GM23338 (cell line): ENCODE data around the gene FARS2. TPM values are rescaled to one million over a fixed set of nuclear protein-coding genes. Genes with fewer than 3 reads are reported as not detected.

ENCODE experiments used
- ATAC-seq: fragments of 200-7000 bp; cut with Tn5 transposase; 3 replicates; pipeline ENCODE4 v1.9.1; 2020
- DNase-seq: peaks from one replicate; pipeline ENCODE4 v3.0.0-alpha.2; 2015; ENCODE audit warnings: low spot score
- H2AFZ ChIP-seq: fragments of 200-600 bp; sonication (generic); 2 replicates; pipeline ENCODE4 v1.8.0; 2016; ENCODE audit warnings: antibody characterized with exemption, mild to moderate bottlenecking, moderate library complexity
- H3F3A ChIP-seq: fragments of 200-600 bp; sonication (generic); replicated peaks from 2 replicates; pipeline ENCODE4 v1.8.0; 2017; ENCODE audit warnings: antibody characterized with exemption, mixed run types, low read depth
- H3K27ac ChIP-seq: fragments of 200-600 bp; sonication (generic); 2 replicates; pipeline ENCODE4 v1.6.1; 2016; ENCODE audit warnings: low read depth
- H3K27me3 ChIP-seq: fragments of 200-600 bp; sonication (generic); 2 replicates; pipeline ENCODE4 v1.8.0; 2016; ENCODE audit warnings: mild to moderate bottlenecking, mixed run types, moderate library complexity; ENCODE audit not compliant: insufficient read depth
- H3K36me3 ChIP-seq: fragments of 200-600 bp; sonication (generic); 2 replicates; pipeline ENCODE4 v1.8.0; 2016; ENCODE audit warnings: mild to moderate bottlenecking; ENCODE audit not compliant: insufficient read depth
- H3K4me1 ChIP-seq: fragments of 200-600 bp; sonication (generic); 2 replicates; pipeline ENCODE4 v1.8.0; 2016; ENCODE audit warnings: mild to moderate bottlenecking, moderate library complexity; ENCODE audit not compliant: insufficient read depth
- H3K4me2 ChIP-seq: fragments of 200-600 bp; sonication (generic); 2 replicates; pipeline ENCODE4 v1.7.1; 2017; ENCODE audit warnings: mixed run types
- H3K4me3 ChIP-seq: fragments of 200-600 bp; sonication (generic); 2 replicates; pipeline ENCODE4 v1.6.1; 2016; ENCODE audit warnings: mixed run types
- H3K79me2 ChIP-seq: fragments of 200-600 bp; sonication (generic); replicated peaks from 2 replicates; pipeline ENCODE4 v1.8.0; 2017; ENCODE audit warnings: mild to moderate bottlenecking; ENCODE audit not compliant: insufficient read depth
- H3K9me2 ChIP-seq: fragments of 200-600 bp; sonication (generic); 2 replicates; pipeline ENCODE4 v1.8.0; 2017; ENCODE audit not compliant: insufficient read depth
- H4K20me1 ChIP-seq: fragments of 200-600 bp; sonication (generic); replicated peaks from 2 replicates; pipeline ENCODE4 v1.8.0; 2017; ENCODE audit warnings: mild to moderate bottlenecking; ENCODE audit not compliant: insufficient read depth
- H3K27ac Mint-ChIP-seq: 2 replicates; pipeline ENCODE4 v1.8.0; 2020; ENCODE audit warnings: inconsistent platforms, mild to moderate bottlenecking, moderate library complexity, mixed read lengths
- H3K27me3 Mint-ChIP-seq: 3 replicates; pipeline ENCODE4 v1.8.0; 2022; ENCODE audit warnings: low read depth, mild to moderate bottlenecking, moderate library complexity, mixed read lengths, inconsistent platforms; ENCODE audit not compliant: insufficient read depth, poor library complexity
- H3K36me3 Mint-ChIP-seq: 3 replicates; pipeline ENCODE4 v1.8.0; 2021; ENCODE audit warnings: low read depth, mild to moderate bottlenecking, inconsistent platforms, moderate library complexity, mixed read lengths
- H3K4me1 Mint-ChIP-seq: 3 replicates; pipeline ENCODE4 v1.8.0; 2020; ENCODE audit warnings: mild to moderate bottlenecking, inconsistent platforms, mixed read lengths
- H3K4me3 Mint-ChIP-seq: 3 replicates; pipeline ENCODE4 v1.8.0; 2021; ENCODE audit warnings: moderate library complexity, mild to moderate bottlenecking, inconsistent platforms, mixed read lengths
- H3K9me3 Mint-ChIP-seq: 3 replicates; pipeline ENCODE4 v1.8.0; 2020; ENCODE audit warnings: moderate library complexity, mild to moderate bottlenecking, inconsistent platforms, mixed read lengths
- CREB1 ChIP-seq: fragments of 250-450 bp; sonication (Bioruptor Pico); IDR thresholded peaks from 2 replicates; pipeline ENCODE4 v1.5.0; 2020; ENCODE audit warnings: low read depth, mild to moderate bottlenecking, moderate library complexity
- ETS1 ChIP-seq: IDR thresholded peaks from 2 replicates; pipeline ENCODE4 v1.6.1; 2016; ENCODE audit warnings: antibody characterized with exemption
- EZH2 ChIP-seq: fragments of 200-600 bp; sonication (generic); IDR thresholded peaks from one replicate; pipeline ENCODE4 v1.8.0; 2017; ENCODE audit warnings: antibody characterized with exemption, mild to moderate bottlenecking, low read depth; ENCODE audit not compliant: unreplicated experiment
- EZH2phosphoT487 ChIP-seq: fragments of 200-600 bp; sonication (generic); IDR thresholded peaks from one replicate; pipeline ENCODE4 v1.8.1; 2018; ENCODE audit warnings: antibody characterized with exemption; ENCODE audit not compliant: unreplicated experiment
- JUNB ChIP-seq: IDR thresholded peaks from one replicate; pipeline ENCODE4 v1.6.1; 2016; ENCODE audit warnings: antibody characterized with exemption; ENCODE audit not compliant: unreplicated experiment
- NANOG ChIP-seq: IDR thresholded peaks from 2 replicates; pipeline ENCODE4 v1.6.1; 2016; ENCODE audit warnings: antibody characterized with exemption, borderline replicate concordance
- POLR2AphosphoS5 ChIP-seq: IDR thresholded peaks from 2 replicates; pipeline ENCODE4 v1.6.1; 2016; ENCODE audit warnings: antibody characterized with exemption, low read depth
- STAT1 ChIP-seq: IDR thresholded peaks from one replicate; pipeline ENCODE4 v1.6.1; 2016; ENCODE audit warnings: antibody characterized with exemption; ENCODE audit not compliant: unreplicated experiment
- ZNF114 ChIP-seq: fragments of 250-450 bp; sonication (Bioruptor Pico); IDR thresholded peaks from 2 replicates; pipeline ENCODE4 v1.5.0; 2020; ENCODE audit warnings: mild to moderate bottlenecking, moderate library complexity
- ZNF331 ChIP-seq: fragments of 250-450 bp; sonication (Bioruptor Pico); IDR thresholded peaks from 2 replicates; pipeline ENCODE4 v1.5.0; 2020; ENCODE audit warnings: low read depth, mild to moderate bottlenecking, moderate library complexity
- ZNF462 ChIP-seq: fragments of 250-450 bp; sonication (Bioruptor Pico); IDR thresholded peaks from 2 replicates; pipeline ENCODE4 v1.5.0; 2020; ENCODE audit warnings: mild to moderate bottlenecking, moderate library complexity
- polyA plus RNA-seq: library from polyadenylated mRNA; unstranded; fragments of >200 nt; fragmentation: Nextera tagmentation; extraction: Ambion mirVana; gene quantifications from 2 replicates; pipeline ENCODE4 v1.2.1, GENCODE V29; 2016
- total RNA-seq: library from RNA; depleted of rRNA; stranded (reverse); fragments of >200 nt; shearing (Covaris generic); gene quantifications from 2 replicates; pipeline ENCODE4 v1.2.3, GENCODE V29; 2014
- TF ChIP-seq, protein P1 (sequence below), 2 experiments: fragments of 200-600 bp in 1 of 2; sonication (generic) in 1 of 2; conservative IDR thresholded peaks; 2 replicates each; pipeline versions ENCODE4 v1.5.1 to v1.6.1; 2016 to 2017; ENCODE audit warnings: antibody characterized with exemption in 2 of 2, low read depth in 2 of 2, mild to moderate bottlenecking in 2 of 2, moderate library complexity in 1 of 2
- TF ChIP-seq, protein P2 (sequence below): IDR thresholded peaks from one replicate; pipeline ENCODE4 v1.6.1; 2018; ENCODE audit warnings: antibody characterized with exemption; ENCODE audit not compliant: unreplicated experiment

The FARS2 gene
- total and polyA plus RNA-seq, 2 experiments from 2014 or later = 7.6 to 19.0 TPM

GRCh38 chr6:5751525-5752390 is 490.4 kb downstream of the FARS2 start:
- peaks cover 7% of the 10 kb centered on the region for H3K27me3 Mint-ChIP-seq
- ATAC-seq (0 out of 3 replicates have a peak, but pooled peaks have one; percentile 23), DNase-seq (no peak)
- H3K4me3 ChIP-seq = no peak overlapping the region
- no peaks in the 10 kb centered on the region for H3K27me3 ChIP-seq
- peaks cover 33% of the 10 kb centered on the region for H3K9me3 Mint-ChIP-seq
- H3K36me3 ChIP-seq = no peaks in the 10 kb centered on the region
- peak overlapping the region; percentile 1; the same call in 1 of the 2 replicates for H3K4me2 ChIP-seq
- peaks cover 32% of the 10 kb centered on the region for H3K36me3 Mint-ChIP-seq
- peaks cover 16% of the 10 kb centered on the region for H3K4me1 Mint-ChIP-seq
- TF ChIP-seq CREB1 = no peak
- TF ChIP-seq STAT1 = no peak
- TF ChIP-seq ZNF331 (CRISPR knock-in tag) = no peak
- TF ChIP-seq JUNB = no peak
- TF ChIP-seq ETS1 = no peak
- no peak for TF ChIP-seq ZNF114 (CRISPR knock-in tag)
- TF ChIP-seq NANOG = no peak
- TF ChIP-seq, protein P1, sequence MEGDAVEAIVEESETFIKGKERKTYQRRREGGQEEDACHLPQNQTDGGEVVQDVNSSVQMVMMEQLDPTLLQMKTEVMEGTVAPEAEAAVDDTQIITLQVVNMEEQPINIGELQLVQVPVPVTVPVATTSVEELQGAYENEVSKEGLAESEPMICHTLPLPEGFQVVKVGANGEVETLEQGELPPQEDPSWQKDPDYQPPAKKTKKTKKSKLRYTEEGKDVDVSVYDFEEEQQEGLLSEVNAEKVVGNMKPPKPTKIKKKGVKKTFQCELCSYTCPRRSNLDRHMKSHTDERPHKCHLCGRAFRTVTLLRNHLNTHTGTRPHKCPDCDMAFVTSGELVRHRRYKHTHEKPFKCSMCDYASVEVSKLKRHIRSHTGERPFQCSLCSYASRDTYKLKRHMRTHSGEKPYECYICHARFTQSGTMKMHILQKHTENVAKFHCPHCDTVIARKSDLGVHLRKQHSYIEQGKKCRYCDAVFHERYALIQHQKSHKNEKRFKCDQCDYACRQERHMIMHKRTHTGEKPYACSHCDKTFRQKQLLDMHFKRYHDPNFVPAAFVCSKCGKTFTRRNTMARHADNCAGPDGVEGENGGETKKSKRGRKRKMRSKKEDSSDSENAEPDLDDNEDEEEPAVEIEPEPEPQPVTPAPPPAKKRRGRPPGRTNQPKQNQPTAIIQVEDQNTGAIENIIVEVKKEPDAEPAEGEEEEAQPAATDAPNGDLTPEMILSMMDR (conservative IDR thresholded peaks at IDR 0.05; ENCODE audit: low read depth in 2 of 2) = no peak
- TF ChIP-seq EZH2phosphoT487 = no peak
- TF ChIP-seq POLR2AphosphoS5 = no peak
- TF ChIP-seq, protein P2, sequence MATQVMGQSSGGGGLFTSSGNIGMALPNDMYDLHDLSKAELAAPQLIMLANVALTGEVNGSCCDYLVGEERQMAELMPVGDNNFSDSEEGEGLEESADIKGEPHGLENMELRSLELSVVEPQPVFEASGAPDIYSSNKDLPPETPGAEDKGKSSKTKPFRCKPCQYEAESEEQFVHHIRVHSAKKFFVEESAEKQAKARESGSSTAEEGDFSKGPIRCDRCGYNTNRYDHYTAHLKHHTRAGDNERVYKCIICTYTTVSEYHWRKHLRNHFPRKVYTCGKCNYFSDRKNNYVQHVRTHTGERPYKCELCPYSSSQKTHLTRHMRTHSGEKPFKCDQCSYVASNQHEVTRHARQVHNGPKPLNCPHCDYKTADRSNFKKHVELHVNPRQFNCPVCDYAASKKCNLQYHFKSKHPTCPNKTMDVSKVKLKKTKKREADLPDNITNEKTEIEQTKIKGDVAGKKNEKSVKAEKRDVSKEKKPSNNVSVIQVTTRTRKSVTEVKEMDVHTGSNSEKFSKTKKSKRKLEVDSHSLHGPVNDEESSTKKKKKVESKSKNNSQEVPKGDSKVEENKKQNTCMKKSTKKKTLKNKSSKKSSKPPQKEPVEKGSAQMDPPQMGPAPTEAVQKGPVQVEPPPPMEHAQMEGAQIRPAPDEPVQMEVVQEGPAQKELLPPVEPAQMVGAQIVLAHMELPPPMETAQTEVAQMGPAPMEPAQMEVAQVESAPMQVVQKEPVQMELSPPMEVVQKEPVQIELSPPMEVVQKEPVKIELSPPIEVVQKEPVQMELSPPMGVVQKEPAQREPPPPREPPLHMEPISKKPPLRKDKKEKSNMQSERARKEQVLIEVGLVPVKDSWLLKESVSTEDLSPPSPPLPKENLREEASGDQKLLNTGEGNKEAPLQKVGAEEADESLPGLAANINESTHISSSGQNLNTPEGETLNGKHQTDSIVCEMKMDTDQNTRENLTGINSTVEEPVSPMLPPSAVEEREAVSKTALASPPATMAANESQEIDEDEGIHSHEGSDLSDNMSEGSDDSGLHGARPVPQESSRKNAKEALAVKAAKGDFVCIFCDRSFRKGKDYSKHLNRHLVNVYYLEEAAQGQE = no peak
- no peak for TF ChIP-seq ZNF462
- TF ChIP-seq EZH2 = no peak
- H3K27ac Mint-ChIP-seq = peak overlapping the region; percentile 74
- no peak overlapping the region for H3K27ac ChIP-seq
- H2AFZ ChIP-seq = no peak overlapping the region
- no peaks in the 10 kb centered on the region for H3F3A ChIP-seq
- H3K4me1 ChIP-seq = peaks cover 3% of the 10 kb centered on the region; the same call in 1 of the 2 replicates
- no peaks in the 10 kb centered on the region for H4K20me1 ChIP-seq
- no peak overlapping the region for H3K4me3 Mint-ChIP-seq
- H3K79me2 ChIP-seq = no peaks in the 10 kb centered on the region
- H3K9me2 ChIP-seq = peaks cover 8% of the 10 kb centered on the region; the same call in 1 of the 2 replicates
